Activated CD4-positive, alpha-beta T cell treated with anti-CD3 and anti-CD28 coated beads for 24 hours (primary cell): ENCODE measurements around the gene NRL.
"Not testable (repeated sequence)": the region's sequence is repeated elsewhere in the genome, so short reads cannot be mapped to it uniquely, and the experiment has no call there.

Source experiments
- DNase-seq, 2 donors: peaks; one replicate each; pipeline ENCODE4 v3.0.0-alpha.2; 2020; ENCODE audit warnings: low read depth in 2 of 2

Gene NRL

GRCh38 chr14:24051789-24052655 is 62.7 kb downstream of the NRL start, which contains the start of gene CARMIL3:
CARMIL3 (plus strand) TSS chr14:24052009; CDS start chr14:24052154, 145 bp downstream.
- peak; percentile 37 to 41 for DNase-seq

- DNase-seq, result no peak
These were observed 63.5 kb downstream of the NRL start for GRCh38 chr14:24051176-24051788.

- DNase-seq, result not testable (repeated sequence)
These were observed 64.0 kb downstream of the NRL start for GRCh38 chr14:24050753-24051152.

- not testable (repeated sequence) for DNase-seq
These were observed 65.7 kb downstream of the NRL start for GRCh38 chr14:24049002-24049401.

- DNase-seq, result no peak
These were observed 72.0 kb downstream of the NRL start for GRCh38 chr14:24042746-24043145.

GRCh38 chr14:24040692-24041091 is 74.1 kb downstream of the NRL start:
- DNase-seq, result no peak

GRCh38 chr14:24038686-24039085 is 76.1 kb downstream of the NRL start:
- no peak for DNase-seq

- no peak for DNase-seq
These were observed 77.1 kb downstream of the NRL start for GRCh38 chr14:24037658-24038037.

- DNase-seq, result not testable (repeated sequence)
These were observed 77.6 kb downstream of the NRL start for GRCh38 chr14:24036963-24037657.

GRCh38 chr14:24036169-24036962 is 78.4 kb downstream of the NRL start:
- peak; percentile 33 to 51 for DNase-seq

- not testable (repeated sequence) for DNase-seq
These were observed 79.0 kb downstream of the NRL start for GRCh38 chr14:24035769-24036168.

- DNase-seq, result no peak
These were observed 81.9 kb downstream of the NRL start for GRCh38 chr14:24032727-24033418.

GRCh38 chr14:24031331-24031730 is 83.4 kb downstream of the NRL start:
- DNase-seq, result not testable (repeated sequence)

GRCh38 chr14:24029687-24030086 is 85.1 kb downstream of the NRL start:
- not testable (repeated sequence) for DNase-seq
